ENCODE data around the gene TCERG1L. TPM values are rescaled to one million over a fixed set of nuclear protein-coding genes. Genes with fewer than 3 reads are reported as not detected.
A peak's percentile ranks its signal among the peaks of the same experiment; 100 is the strongest.

Gene TCERG1L
- total and polyA plus RNA-seq, 5 donors from 2014 or later, result not detected

GRCh38 chr10:131085091-131085860 is 226.2 kb downstream of the TCERG1L start:
- Histone ChIP-seq H3K4me3 (ENCODE audit: low read depth, low read length) (no peak overlapping the region), H3K27me3 (ENCODE audit: control insufficient read depth, insufficient read depth, low read length) (no peaks in the 10 kb centered on the region), H3K4me1 (ENCODE audit: control insufficient read depth, insufficient read depth, low read length, poor library complexity, severe bottlenecking) (no peaks in the 10 kb centered on the region), H3K36me3 (ENCODE audit: control insufficient read depth, insufficient read depth, low read length) (no peaks in the 10 kb centered on the region), H3K9me3 (ENCODE audit: control insufficient read depth in 2 of 2, low read length in 2 of 2) (no peaks in the 10 kb centered on the region), H3K27ac (ENCODE audit: insufficient read depth, low read length, poor library complexity, severe bottlenecking) (no peak overlapping the region)
- peaks cover 0 to 2% (median 0%) of the 10 kb centered on the region in 7 donors for H3K9me3 Mint-ChIP-seq
- H3K36me3 Mint-ChIP-seq, result no peaks in the 10 kb centered on the region
- H3K4me3 Mint-ChIP-seq, result no peak overlapping the region
- ATAC-seq (ENCODE audit: low read depth in 2 of 2), result peak in 1 of 2 donors; percentile 21
- peaks cover 0 to 2% (median 0%) of the 10 kb centered on the region in 4 donors for H3K4me1 Mint-ChIP-seq
- no peaks in the 10 kb centered on the region for H3K27me3 Mint-ChIP-seq
- no peak for DNase-seq
- H3K27ac Mint-ChIP-seq, result no peak overlapping the region

GRCh38 chr10:131084791-131085090 is 226.8 kb downstream of the TCERG1L start:
- no peak overlapping the region for H3K27ac ChIP-seq (ENCODE audit: insufficient read depth, low read length, poor library complexity, severe bottlenecking)
- Mint-ChIP-seq H3K27me3 (no peaks in the 10 kb centered on the region), H3K9me3 (peaks cover 0 to 2% (median 0%) of the 10 kb centered on the region in 7 donors), H3K36me3 (no peaks in the 10 kb centered on the region), H3K27ac (no peak overlapping the region), H3K4me1 (peaks cover 0 to 2% (median 0%) of the 10 kb centered on the region in 4 donors), H3K4me3 (no peak overlapping the region)
- H3K9me3 ChIP-seq (ENCODE audit: control insufficient read depth in 2 of 2, low read length in 2 of 2), result no peaks in the 10 kb centered on the region
- DNase-seq, result no peak
- no peaks in the 10 kb centered on the region for H3K36me3 ChIP-seq (ENCODE audit: control insufficient read depth, insufficient read depth, low read length)
- H3K27me3 ChIP-seq (ENCODE audit: control insufficient read depth, insufficient read depth, low read length), result no peaks in the 10 kb centered on the region
- no peaks in the 10 kb centered on the region for H3K4me1 ChIP-seq (ENCODE audit: control insufficient read depth, insufficient read depth, low read length, poor library complexity, severe bottlenecking)
- no peak overlapping the region for H3K4me3 ChIP-seq (ENCODE audit: low read depth, low read length)
- no peak for ATAC-seq (ENCODE audit: low read depth in 2 of 2)

- peaks cover 0 to 2% (median 0%) of the 10 kb centered on the region in 4 donors for H3K4me1 Mint-ChIP-seq
- no peaks in the 10 kb centered on the region for H3K9me3 ChIP-seq (ENCODE audit: control insufficient read depth in 2 of 2, low read length in 2 of 2)
- peaks cover 0 to 2% (median 0%) of the 10 kb centered on the region in 7 donors for H3K9me3 Mint-ChIP-seq
- no peak overlapping the region for H3K4me3 ChIP-seq (ENCODE audit: low read depth, low read length)
- no peaks in the 10 kb centered on the region for H3K27me3 ChIP-seq (ENCODE audit: control insufficient read depth, insufficient read depth, low read length)
- no peaks in the 10 kb centered on the region for H3K36me3 Mint-ChIP-seq
- no peaks in the 10 kb centered on the region for H3K27me3 Mint-ChIP-seq
- H3K27ac Mint-ChIP-seq, result no peak overlapping the region
- no peaks in the 10 kb centered on the region for H3K4me1 ChIP-seq (ENCODE audit: control insufficient read depth, insufficient read depth, low read length, poor library complexity, severe bottlenecking)
- H3K4me3 Mint-ChIP-seq, result no peak overlapping the region
- DNase-seq, result no peak
- no peaks in the 10 kb centered on the region for H3K36me3 ChIP-seq (ENCODE audit: control insufficient read depth, insufficient read depth, low read length)
- no peak for ATAC-seq (ENCODE audit: low read depth in 2 of 2)
- H3K27ac ChIP-seq (ENCODE audit: insufficient read depth, low read length, poor library complexity, severe bottlenecking), result no peak overlapping the region
Observed at GRCh38 chr10:131083915-131084790, 227.4 kb downstream of the TCERG1L start.

- H3K36me3 Mint-ChIP-seq, result no peaks in the 10 kb centered on the region
- Histone ChIP-seq H3K27ac (ENCODE audit: insufficient read depth, low read length, poor library complexity, severe bottlenecking) (no peak overlapping the region), H3K36me3 (ENCODE audit: control insufficient read depth, insufficient read depth, low read length) (no peaks in the 10 kb centered on the region), H3K9me3 (ENCODE audit: control insufficient read depth in 2 of 2, low read length in 2 of 2) (no peaks in the 10 kb centered on the region), H3K4me1 (ENCODE audit: control insufficient read depth, insufficient read depth, low read length, poor library complexity, severe bottlenecking) (no peaks in the 10 kb centered on the region), H3K27me3 (ENCODE audit: control insufficient read depth, insufficient read depth, low read length) (no peaks in the 10 kb centered on the region), H3K4me3 (ENCODE audit: low read depth, low read length) (no peak overlapping the region)
- DNase-seq (no peak), ATAC-seq (ENCODE audit: low read depth in 2 of 2) (no peak)
- peaks cover 0 to 2% (median 0%) of the 10 kb centered on the region in 7 donors for H3K9me3 Mint-ChIP-seq
- H3K4me1 Mint-ChIP-seq, result peaks cover 0 to 2% (median 0%) of the 10 kb centered on the region in 4 donors
- no peak overlapping the region for H3K27ac Mint-ChIP-seq
- H3K4me3 Mint-ChIP-seq, result no peak overlapping the region
- H3K27me3 Mint-ChIP-seq, result no peaks in the 10 kb centered on the region
Observed at GRCh38 chr10:131082991-131083481, 228.5 kb downstream of the TCERG1L start.

GRCh38 chr10:131082201-131082850 is 229.2 kb downstream of the TCERG1L start:
- no peak overlapping the region for H3K4me3 Mint-ChIP-seq

GRCh38 chr10:131081786-131082185 is 229.7 kb downstream of the TCERG1L start:
- no peaks in the 10 kb centered on the region for H3K27me3 ChIP-seq (ENCODE audit: control insufficient read depth, insufficient read depth, low read length)
- Mint-ChIP-seq H3K27me3 (no peaks in the 10 kb centered on the region), H3K4me3 (no peak overlapping the region), H3K36me3 (no peaks in the 10 kb centered on the region), H3K27ac (no peak overlapping the region), H3K4me1 (peaks cover 0 to 2% (median 0%) of the 10 kb centered on the region in 4 donors), H3K9me3 (peaks cover 0 to 2% (median 0%) of the 10 kb centered on the region in 7 donors)
- ATAC-seq (ENCODE audit: low read depth in 2 of 2) (no peak), DNase-seq (no peak)
- no peaks in the 10 kb centered on the region for H3K4me1 ChIP-seq (ENCODE audit: control insufficient read depth, insufficient read depth, low read length, poor library complexity, severe bottlenecking)
- no peaks in the 10 kb centered on the region for H3K36me3 ChIP-seq (ENCODE audit: control insufficient read depth, insufficient read depth, low read length)
- no peaks in the 10 kb centered on the region for H3K9me3 ChIP-seq (ENCODE audit: control insufficient read depth in 2 of 2, low read length in 2 of 2)
- no peak overlapping the region for H3K27ac ChIP-seq (ENCODE audit: insufficient read depth, low read length, poor library complexity, severe bottlenecking)
- no peak overlapping the region for H3K4me3 ChIP-seq (ENCODE audit: low read depth, low read length)

More at GRCh38 chr10:131082201-131082850, 229.2 kb downstream of the TCERG1L start:
- no peak for DNase-seq
- Histone ChIP-seq H3K9me3 (ENCODE audit: control insufficient read depth in 2 of 2, low read length in 2 of 2) (no peaks in the 10 kb centered on the region), H3K4me3 (ENCODE audit: low read depth, low read length) (no peak overlapping the region), H3K36me3 (ENCODE audit: control insufficient read depth, insufficient read depth, low read length) (no peaks in the 10 kb centered on the region), H3K27ac (ENCODE audit: insufficient read depth, low read length, poor library complexity, severe bottlenecking) (no peak overlapping the region), H3K27me3 (ENCODE audit: control insufficient read depth, insufficient read depth, low read length) (no peaks in the 10 kb centered on the region), H3K4me1 (ENCODE audit: control insufficient read depth, insufficient read depth, low read length, poor library complexity, severe bottlenecking) (no peaks in the 10 kb centered on the region)
- H3K4me1 Mint-ChIP-seq, result peaks cover 0 to 2% (median 0%) of the 10 kb centered on the region in 4 donors
- no peaks in the 10 kb centered on the region for H3K36me3 Mint-ChIP-seq
- H3K27me3 Mint-ChIP-seq, result no peaks in the 10 kb centered on the region
- H3K9me3 Mint-ChIP-seq, result peaks cover 0 to 2% (median 0%) of the 10 kb centered on the region in 7 donors
- H3K27ac Mint-ChIP-seq, result no peak overlapping the region
- ATAC-seq (ENCODE audit: low read depth in 2 of 2), result no peak

- Mint-ChIP-seq H3K4me3 (no peak overlapping the region), H3K27ac (no peak overlapping the region), H3K27me3 (no peaks in the 10 kb centered on the region), H3K36me3 (no peaks in the 10 kb centered on the region), H3K9me3 (peaks cover 0 to 2% (median 0%) of the 10 kb centered on the region in 7 donors), H3K4me1 (peaks cover 0 to 2% (median 0%) of the 10 kb centered on the region in 4 donors)
- Histone ChIP-seq H3K36me3 (ENCODE audit: control insufficient read depth, insufficient read depth, low read length) (no peaks in the 10 kb centered on the region), H3K4me3 (ENCODE audit: low read depth, low read length) (no peak overlapping the region), H3K27ac (ENCODE audit: insufficient read depth, low read length, poor library complexity, severe bottlenecking) (no peak overlapping the region), H3K9me3 (ENCODE audit: control insufficient read depth in 2 of 2, low read length in 2 of 2) (no peaks in the 10 kb centered on the region), H3K27me3 (ENCODE audit: control insufficient read depth, insufficient read depth, low read length) (no peaks in the 10 kb centered on the region), H3K4me1 (ENCODE audit: control insufficient read depth, insufficient read depth, low read length, poor library complexity, severe bottlenecking) (no peaks in the 10 kb centered on the region)
- no peak for ATAC-seq (ENCODE audit: low read depth in 2 of 2)
- DNase-seq, result peak in 1 of 3 donors; percentile 3
Observed at GRCh38 chr10:131081376-131081775, 230.1 kb downstream of the TCERG1L start.
